Measurements from ENCODE around the gene ARL15.

The ARL15 gene

DNA sequence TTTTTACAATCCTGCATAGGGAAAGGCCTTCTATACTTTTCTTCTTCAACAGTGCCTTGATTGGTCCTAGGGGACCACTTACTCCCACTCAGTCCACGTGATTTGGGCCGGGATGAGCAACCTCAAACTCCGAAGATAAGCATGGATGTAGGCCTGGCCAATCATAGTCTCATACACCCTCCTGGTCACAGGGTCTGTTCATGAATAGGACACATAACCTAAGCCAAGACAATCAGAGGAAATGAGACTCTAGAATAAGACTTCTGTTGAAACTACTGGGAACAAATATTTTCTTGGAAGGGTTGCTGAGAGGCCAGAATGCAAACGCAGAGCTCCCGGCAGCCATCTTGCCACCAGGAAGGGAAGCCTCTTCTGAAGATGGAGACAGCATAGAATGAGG lies 68.1 kb downstream of the ARL15 start:
- DNase-seq = no peak

DNA sequence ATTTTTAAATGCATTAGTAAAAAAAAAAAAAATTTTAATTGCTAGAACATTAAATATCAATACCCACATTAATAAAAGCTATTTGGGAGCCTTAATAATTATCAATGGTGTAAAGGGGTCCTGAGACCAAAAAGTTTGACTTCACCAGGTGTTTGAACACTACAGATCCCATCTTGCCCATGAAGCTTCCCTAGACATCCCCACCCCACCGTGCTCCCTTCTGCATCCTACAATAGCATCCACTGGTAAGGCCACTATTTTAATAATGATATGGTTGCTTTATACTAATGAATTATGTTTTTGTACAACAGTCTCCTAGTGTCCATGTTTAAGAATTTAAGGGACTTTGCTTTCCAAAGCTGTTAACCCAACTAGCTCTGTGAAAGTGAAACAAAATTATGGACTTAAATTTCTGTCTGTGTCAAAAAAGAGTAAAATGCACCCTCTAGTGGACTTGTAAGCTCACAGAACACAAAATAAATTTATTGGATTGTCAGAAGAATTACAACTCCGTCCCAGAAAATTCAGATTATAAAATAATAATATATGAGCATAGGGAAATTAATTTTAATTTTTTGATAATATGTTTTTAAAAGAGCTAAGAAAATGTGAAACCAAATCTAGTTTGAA lies 76.0 kb downstream of the ARL15 start:
- peak; percentile 70 for DNase-seq

DNA sequence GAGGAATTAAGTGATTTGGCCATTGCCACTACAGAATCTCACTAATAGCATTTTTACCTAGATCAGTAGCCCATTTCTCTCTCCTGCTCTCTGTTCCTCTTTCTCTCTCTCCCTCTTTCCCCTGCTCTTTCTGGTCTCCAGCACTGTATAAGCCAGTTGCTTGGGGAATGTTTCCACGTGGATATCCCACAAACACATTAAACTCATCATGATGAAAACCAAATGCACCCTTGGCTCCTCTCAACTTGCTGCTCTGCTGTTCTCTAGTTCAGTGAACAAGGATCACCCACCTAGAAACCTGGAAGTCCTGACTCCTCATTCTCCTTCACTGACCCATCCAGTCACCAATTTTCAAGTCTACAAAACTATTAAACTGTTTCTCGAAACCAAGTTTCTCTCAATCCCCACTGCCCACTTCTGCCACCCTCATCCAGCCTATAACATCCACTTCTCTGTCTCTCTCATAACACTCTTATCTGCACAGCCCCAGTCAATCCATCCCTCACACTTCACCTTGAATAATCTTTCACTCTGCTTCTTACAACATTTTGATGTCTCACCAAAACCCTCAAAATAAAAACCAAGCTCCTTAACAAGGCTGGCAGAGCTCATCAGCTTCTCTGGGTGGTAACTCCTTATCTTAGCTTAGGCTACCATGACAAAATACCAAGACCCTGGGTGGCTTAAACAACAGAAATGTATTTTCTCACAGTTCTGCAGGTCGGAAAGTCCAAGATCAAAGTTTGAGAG lies 79.3 kb downstream of the ARL15 start:
- no peak for DNase-seq

DNA sequence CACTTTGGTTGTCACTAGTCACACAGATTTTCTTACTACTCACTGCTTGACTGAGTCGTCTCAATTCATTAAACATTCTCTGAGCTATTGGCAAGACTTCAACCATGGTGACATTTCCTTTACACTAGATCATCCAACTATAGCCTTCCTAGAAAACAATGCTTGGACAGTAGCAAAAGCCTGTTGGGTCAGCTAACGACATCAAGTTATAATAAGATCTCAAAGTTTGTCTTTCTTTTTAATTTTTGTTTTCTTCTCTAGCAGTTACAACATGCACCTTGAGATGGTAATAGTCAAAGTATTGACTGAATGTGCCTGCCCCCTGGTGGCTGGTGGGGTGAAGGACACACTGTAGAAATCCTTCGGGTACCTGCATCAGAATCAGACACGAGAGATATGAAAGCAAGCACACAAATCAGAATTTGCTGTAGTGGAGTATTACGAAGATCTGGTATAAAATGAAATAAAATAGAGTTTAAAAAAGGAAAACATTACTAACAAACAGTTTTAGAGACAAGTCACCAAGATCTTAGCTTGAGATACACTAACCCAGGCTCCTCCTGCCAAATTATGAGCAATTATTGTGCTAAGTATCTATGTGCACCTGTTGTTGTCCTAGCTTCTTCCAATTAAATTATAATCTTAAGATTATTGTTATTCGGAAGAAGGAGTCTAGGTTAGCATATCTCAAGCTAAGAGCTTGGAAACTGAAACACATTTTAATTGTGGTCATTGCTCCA lies 81.2 kb downstream of the ARL15 start:
- peak; percentile 60 for DNase-seq

DNA sequence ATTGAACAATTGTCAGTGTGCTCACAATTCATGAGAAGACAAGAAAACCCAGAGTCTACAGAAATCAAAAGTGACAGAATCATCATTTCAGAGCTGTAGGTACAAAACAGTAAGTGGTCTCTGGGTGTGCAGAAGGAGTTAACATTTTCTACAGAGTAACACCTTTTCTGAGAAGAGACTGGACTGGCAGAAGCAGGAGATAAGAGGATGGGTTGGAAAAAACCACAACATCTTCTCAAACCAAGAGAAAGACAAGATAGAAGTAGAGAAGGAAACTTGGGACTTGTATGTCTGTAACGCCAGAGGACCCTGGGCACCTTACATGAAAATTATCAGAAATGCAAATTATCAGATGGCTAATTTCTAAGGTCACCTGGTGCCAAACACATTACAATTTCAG lies 82.6 kb downstream of the ARL15 start:
- DNase-seq = no peak

DNA sequence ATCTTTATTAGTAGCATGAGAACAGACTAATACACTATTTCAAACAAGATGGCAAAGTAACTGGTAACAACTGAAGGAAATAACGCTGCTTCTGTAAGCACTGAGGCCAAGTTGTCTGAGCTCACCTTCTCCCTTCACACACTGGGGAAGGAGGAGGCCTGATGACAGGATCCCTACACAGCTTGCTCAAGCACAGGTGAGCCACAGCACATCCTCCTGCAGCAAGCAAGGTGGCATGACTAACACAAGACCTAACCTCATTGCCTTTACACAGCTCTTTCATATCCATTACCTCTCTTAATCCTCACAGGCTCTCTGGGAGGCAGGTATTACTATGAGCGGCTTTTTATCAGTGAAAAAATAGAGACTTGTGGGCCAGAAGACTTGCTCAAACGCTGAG lies 83.3 kb downstream of the ARL15 start:
- DNase-seq = no peak

DNA sequence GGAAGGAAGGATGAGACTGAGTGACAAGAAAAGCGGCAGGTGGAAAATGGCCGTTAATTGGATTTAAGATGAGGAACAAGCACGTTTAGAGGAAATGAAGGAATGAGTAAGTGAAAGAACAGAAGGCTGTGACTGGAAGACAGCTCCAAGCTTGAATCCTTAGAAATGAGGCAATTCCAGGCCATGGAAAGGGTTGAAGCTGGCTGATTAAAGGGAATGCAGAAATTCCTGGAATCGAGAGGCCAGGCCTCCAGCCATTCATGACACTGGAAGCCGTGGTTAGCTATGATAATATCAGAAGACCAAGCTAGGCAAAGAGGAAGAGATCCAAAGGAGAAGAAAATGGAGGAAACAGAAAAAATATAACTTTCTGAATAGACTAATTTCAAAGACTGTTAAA lies 84.2 kb downstream of the ARL15 start:
- DNase-seq = no peak

DNA sequence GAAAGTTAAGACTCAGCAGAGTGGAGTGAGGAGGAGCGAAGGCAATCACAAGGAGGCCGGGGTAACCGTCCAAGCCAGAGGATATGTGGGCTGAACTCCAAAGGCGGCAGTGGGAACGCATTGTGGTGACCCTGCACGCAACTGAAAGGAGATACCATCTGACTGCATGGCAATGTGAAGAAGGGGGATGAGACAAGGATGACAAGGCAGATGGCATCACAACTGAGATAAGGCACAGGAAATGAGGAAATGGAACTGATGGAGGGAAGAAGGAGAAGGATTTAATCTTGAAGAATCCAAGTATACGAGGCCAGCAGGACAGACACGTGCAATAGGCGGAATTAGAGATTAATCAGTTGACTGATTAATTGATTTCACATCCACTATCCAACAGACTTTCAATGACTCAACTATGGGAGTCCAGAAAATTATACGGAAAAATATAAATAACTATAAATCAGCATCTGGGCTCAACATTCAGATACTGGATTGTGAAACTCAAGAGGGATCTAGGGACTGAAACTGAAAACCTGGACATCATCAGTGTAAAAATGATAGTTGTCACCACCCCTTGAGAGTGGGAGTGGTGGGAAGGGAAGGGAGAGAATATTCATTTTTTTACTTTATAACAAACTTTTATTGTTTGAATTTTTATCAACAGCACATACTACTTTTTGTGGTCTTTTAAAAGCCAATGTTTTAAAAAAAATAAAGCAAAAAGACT lies 86.1 kb downstream of the ARL15 start:
- no peak for DNase-seq

DNA sequence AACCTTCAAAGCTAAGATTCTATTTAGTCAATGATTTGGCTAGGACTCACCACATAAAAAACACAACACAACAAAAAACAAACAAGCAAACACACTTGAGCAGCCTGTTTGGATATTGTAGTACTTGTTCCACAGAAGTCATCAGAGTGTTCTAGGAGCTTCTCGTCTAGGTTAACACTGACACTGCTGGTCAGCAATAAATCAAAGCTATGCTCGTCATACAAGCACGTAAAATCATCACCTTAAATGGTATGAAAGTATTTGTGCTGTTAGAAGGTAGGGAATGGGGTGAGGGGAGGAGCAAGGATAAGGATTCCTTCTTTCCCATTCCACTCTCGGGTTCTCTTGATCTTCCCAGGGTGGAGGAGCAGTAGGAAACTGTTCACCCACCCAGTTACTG lies 88.0 kb downstream of the ARL15 start:
- no peak for DNase-seq

DNA sequence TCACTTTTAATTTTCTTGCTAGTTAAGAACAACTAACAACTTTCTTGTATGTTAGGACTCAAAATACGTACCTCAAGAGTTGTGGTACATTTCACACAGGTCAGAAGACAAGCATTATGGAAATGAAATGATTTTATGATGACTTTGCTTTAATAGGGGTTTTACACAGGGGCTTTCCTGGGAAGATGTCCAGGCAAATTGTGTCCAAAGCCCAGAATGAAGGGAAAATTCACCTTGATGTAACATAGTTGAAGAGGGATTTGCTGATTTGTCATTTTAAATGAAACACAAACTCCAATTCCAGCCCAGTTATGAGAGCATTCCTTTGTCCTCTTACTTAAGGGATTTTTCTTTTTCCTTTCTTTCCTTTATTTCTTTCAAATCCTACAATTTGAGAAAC lies 89.2 kb downstream of the ARL15 start:
- DNase-seq = no peak

DNA sequence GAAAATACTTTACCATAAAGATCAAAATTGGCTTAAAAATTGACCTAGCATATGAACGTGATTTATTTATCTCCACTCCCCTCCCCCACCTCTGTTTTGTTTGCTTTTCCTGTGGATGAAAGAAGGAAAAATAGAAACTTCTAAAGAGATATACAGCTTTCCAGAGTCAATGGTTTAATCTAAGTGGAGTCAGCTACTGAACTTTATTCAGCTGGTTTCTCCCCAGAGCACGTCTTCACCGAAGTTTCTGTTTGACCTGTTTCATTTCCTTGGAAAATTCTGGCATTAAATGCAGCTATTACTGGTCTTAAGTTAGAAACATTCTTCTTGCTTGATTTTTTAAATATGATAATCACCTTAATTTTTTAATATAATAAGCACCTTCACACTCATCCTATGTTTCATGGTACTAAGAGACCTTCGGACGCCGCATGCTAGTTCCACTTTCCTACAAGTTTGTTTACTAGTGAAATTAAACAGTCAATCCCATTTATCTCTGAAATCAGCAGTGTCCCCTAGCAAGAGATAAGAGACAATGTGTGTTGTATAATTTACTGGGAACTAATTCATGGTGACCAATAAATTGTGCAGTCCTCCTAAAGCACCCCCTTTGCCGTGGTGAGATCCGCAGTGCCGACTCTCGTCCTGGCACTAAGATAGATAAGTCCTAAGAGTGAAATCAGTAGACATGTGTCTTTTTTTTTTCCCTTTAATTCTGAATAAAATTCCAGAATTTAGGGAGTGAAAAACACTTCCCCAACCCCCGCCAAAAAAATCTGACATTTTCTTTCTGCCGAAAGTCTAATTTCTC lies 89.9 kb downstream of the ARL15 start:
- DNase-seq = no peak

DNA sequence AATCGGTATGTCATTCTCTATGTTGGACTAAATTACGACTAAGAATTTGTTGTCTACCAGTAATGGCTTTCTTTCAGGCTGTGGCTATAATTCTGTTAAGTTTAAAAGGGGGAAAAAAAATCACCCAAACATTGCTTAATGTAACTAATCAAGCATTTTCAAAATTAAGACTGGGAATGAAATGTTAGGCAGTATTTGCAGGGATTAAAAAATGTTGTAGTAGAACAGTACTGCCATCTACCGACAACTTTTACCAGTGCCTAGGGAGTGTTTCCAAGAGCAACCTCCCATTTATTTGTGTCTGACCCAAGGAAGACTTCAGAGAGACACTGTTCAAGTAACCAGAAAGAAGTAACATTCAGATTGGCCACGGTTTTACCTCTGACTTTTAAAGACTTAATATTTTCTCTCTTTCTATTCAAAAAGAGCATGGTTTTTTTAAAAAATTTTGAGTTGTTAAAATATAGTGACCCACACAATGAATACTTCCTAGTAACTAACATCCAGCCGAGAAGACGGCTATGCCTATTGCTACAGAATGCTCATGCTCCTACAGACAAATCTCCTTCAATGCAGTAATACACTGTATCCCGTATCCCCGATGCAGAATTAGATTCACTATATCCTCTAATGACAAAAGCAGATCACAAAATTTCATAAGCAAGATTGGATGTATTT lies 92.4 kb downstream of the ARL15 start:
- peak; percentile 89 for DNase-seq

DNA sequence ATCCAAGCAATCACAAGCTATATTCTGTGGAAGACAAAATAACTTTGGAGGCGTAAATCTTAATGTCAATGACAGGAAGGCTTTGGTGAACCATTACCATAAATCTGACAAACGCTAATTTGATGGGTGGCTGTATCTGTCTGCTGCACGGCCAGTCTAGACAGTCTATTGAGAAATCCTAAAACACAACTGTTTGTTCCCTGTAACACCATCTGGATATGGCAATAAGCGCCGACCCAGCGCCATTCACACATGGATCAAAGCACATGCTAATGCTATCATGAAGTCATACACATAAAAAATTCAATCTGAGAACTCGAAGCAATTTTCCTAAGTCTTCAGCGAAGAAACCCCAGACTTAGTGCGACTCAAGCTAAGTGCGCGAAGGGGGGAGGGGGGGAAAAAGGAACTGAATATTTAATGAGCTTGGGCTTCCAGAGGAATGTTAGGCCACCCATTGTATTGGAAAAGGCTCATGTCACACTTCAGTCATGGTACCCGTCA lies 95.1 kb downstream of the ARL15 start:
- DNase-seq = peak; percentile 65

DNA sequence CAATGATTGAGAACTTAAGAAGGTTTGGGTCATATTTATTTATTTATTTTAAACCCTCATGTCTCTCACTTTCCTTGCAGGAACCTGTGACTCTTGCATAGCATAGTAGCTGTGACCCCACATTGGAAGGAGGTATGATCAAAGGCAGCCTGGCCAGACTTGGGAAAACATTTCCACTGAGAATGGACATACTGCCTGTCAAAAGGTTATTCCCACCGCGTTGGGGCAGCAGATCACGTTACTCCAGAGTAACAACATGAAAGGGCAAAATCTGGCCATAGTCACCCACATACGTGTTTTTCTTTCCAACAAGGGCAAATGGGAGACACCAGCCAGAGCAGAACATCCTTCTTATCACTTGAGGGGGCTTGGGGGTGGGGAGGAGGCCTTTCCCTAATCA lies 95.7 kb downstream of the ARL15 start:
- no peak for DNase-seq

DNA sequence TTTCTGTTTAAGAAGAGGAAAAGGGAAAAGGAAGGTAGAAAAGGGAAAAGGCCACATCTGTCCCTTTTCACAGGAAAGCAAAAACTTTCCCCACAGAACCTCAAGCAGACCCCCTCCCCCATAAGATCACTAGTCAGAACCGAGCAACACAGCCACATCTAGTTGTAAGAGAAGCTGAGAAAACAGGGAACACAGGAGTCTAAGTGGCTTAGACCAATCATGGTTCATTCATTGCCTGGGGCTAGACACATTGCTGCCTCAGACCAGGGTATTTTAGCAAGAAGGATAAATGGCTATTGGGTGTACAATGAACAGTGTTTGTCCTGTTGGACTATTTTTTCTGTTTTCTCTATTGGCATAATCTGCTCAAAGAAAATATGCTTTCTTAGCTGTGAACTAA lies 98.0 kb downstream of the ARL15 start:
- no peak for DNase-seq

DNA sequence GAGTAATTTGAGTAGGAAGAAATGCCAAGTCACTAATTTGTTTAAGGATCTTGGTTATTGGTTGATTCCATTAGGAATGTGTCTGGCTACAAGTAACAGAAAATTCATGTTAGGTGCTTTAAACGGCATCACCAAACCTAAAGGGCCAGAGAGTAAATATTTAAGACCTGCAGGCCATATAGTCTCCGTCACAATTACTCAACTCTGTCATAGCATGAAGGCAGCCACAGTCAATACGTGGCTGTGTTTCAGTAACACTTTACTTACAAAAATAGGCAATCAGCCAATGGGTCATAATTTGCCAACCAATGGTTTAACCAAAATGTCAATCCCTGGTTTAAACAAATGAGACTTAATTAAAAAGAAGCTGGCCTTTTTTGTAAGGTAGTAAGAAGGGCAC lies 98.5 kb downstream of the ARL15 start:
- DNase-seq = no peak

DNA sequence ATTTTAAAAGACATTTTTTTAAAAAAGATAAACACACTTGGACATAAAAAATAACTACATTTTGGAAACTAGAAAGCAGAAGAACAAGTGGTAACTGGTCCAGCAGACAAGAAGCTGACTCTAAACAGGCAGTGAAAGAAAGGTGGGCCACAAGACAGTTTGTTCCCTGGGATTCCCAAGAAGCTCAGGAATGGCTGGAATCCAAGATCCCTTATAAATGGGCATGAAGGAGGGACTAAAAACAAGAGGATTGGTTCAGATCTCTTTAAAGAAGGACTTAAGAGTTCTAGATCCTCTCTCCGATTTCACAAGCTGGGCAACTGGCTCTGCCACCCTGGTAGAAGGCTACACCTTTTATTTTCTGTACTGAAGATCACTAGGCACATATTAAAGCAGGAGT lies 102.8 kb downstream of the ARL15 start:
- DNase-seq = no peak

DNA sequence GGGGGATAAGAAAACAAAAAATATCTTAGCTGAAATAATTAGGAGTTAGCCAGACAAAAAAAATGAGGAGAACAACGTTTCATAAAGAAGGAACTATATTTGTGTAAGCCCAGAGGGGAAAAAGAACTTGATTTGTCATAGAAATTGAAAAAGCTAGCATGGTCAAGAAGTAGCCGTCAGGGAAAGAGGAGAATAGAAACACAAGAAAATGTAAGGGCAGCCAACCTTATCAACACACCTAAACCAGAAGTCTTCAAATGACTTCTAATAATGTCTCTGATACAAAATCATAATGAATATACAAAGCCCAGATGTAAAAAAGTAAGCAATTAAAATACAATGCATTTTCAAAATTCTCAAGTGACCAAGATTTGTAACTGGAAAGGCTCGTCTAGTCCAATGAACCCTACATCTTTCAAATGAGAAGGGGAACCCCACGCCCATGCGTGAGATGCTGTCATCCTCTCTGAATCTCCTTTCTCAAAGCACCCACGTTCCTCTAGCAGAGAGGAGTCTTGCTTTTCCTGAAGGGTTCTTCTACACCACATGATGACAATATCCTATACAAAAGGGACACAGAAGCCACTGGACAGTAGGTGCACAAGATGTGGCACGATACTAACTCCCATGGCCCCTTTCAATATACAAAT lies 103.7 kb downstream of the ARL15 start:
- DNase-seq = no peak

DNA sequence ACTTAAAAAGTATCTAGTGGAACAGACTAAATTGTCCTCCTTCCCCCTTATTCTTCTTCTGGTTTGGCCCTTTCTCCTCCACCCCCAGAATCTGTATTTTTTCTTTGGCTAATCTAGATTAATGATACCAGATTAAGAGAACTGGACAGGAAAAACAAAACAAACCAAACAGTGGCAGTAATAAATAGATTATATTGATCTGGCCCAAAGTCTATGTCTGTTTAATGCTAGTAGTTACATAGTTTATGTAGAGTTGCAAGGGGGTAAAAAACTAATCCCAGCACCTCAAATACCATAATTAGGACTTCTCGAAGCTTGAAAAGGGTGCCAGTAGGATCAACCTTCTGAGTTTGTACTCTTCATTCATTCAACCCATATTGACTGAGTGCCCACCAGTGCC lies 104.5 kb downstream of the ARL15 start:
- no peak for DNase-seq

DNA sequence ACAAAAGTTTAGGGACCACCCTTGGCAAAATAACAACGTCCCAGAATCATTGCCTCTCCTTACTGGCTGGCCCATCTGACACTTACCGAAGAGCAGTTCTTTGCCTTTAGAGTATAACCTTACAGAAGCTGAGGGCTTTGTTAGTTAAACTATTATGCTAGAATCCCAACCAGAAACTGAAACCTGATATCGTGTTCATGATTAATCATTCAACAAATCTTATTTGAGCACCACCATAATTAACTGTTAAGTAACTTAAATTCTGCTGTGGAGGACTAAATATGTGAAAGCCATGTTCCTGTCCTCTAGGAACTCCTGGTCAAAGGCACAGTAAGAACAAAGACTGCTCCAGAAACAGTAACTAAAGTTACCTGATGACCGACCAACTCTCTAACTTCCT lies 104.9 kb downstream of the ARL15 start:
- DNase-seq = no peak

DNA sequence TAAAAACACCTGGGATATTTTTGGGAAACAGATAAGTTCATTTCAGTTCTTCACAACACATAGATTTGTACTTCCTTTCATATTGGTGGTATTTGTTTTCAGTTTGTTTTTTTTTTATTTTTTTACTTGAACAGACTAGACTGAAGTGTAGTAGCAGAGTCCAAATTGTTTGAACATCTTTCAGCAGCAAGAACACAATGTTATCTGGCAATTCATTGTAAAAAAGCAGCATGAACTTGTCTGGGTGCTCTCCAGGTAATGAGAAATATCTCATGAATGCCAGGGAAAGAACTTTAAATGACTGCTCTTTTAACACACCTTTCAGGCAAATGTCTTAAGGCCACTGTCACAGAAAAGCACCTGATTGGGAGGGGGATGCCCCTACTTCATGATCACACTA lies 113.4 kb downstream of the ARL15 start:
- DNase-seq = no peak
